ENCODE measurements around the gene MTRF1.

The MTRF1 gene

DNA sequence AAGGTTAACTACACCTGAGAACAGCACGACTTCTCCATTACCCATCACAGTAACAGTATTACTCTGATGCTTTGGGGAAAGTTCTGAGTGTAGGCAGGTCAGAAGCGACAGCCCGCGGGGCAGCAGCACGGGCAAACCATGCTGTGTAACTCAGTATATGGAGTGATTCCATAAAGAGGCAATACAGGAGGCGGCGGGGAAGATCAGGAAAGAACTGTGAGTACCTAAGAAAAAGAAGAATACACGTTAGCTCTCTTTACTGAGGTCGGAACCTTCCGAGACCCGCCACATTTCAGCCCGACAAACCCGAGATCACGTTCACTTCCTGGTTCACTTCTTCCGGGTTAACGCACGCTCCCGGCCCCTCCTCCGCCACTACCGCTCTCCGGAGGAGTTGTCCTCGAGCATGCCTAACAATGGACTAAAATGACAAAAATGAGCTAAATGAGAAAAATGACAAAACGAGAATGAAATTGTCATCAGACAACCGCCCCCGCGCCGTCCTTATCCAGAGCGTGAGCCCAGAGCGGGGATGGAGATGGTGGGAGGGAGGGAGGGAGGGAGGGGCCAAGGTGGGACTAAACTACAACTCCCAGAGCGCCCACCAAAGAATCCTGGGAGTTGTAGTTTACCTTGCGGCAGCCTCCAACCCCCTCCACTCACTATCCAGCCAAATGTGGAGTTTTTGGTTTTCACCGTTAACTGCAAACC, at the start of gene MTRF1:
Gene MTRF1 (minus strand): TSS at position 316 of the 711 bp plus-strand sequence. CDS start 2,669 bp downstream, outside the sequence.
- DNase-seq (ENCODE audit: low read depth in 3 of 3) = peak; percentile 56 to 69 (median 68)

DNA sequence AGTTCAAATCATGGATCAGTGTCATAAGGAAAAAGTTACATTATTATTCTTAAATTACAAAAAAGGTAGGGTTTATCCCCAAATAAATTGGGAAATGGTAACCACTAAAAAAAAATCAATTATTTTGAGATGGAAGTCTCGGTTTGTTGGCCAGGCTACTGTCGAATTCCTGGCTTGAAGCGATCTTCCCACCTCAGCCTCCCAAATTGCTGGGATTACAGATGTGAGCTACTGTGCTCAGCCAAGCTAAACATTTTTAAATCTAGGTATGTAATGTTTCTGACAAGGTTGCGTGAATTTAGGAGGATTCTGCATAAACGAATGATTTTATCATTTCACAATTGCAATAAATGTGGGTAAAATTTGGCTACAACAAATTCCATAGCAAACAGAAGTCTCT, 49.7 kb upstream of the MTRF1 start:
- DNase-seq (ENCODE audit: low read depth in 3 of 3) = no peak

- no peak for DNase-seq (ENCODE audit: low read depth in 3 of 3)
These were observed 48.8 kb upstream of the MTRF1 start for GRCh38 chr13:41312176-41312500.

GRCh38 chr13:41311406-41312175, 48.2 kb upstream of the MTRF1 start:
- DNase-seq (ENCODE audit: low read depth in 3 of 3) = peak; percentile 26 to 34 (median 28)

DNA sequence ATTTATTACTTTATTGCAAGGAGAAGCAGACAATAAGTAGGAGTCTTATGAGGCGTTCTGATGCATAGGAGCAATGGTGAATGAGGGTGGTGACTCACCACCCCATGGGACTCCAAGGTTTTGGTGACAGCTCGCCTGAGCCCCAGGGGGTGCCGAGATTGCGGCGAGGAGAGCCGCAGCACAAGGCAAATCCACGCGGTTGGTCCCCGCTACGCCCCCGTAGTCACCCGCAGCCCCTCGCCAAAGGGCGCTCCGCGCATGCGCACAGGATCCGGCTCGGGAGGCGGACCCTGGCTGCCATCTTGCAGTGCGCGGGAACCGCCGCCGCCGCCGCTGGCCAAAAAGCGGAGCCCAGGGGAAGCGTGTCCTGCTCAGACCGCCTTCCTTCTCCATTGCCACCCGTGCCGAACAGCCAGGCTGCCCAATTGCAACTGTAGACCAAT, 47.6 kb upstream of the MTRF1 start, which contains the start of gene NAA16:
Gene NAA16 (plus strand): TSS at position 305 of the 443 bp plus-strand sequence. CDS start 262 bp downstream, outside the sequence.
- DNase-seq (ENCODE audit: low read depth in 3 of 3) = peak; percentile 95 to 96 (median 95)

DNA sequence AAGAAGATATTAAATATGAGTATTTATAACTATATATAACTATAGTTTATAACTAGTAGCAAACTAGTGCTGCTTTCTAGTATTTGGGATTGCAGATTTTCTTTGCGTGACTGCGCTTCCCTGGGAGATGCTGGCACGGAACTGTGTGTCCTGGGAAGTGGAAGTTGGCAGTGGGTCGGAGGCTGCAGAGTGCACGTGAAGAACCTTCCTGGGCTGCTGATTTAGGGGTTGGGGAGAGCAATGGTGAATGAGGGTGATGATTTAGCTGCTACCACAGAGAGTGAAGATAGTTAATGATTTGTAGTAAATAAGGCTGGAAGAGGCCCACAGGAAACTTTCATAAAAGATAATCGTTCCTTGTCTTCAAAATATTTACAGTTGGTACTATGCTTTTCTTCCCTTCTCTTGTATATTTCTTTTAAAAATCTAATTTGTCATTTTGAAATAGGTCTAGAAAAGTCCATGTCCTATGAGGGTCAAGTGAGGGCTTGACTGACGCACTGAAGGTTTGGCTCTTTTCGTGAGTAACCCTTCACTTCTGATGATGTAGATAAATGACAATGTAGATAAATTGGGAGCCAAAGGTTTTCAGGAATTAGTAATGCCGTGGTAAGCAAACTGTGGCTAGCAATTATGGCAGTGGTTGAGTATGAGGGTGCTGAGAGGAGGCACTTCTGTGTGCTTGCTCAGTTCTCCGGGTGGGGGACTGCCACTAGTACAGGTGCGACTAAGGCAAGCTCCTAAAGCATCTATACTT, 44.7 kb upstream of the MTRF1 start:
- no peak for DNase-seq (ENCODE audit: low read depth in 3 of 3)

DNA sequence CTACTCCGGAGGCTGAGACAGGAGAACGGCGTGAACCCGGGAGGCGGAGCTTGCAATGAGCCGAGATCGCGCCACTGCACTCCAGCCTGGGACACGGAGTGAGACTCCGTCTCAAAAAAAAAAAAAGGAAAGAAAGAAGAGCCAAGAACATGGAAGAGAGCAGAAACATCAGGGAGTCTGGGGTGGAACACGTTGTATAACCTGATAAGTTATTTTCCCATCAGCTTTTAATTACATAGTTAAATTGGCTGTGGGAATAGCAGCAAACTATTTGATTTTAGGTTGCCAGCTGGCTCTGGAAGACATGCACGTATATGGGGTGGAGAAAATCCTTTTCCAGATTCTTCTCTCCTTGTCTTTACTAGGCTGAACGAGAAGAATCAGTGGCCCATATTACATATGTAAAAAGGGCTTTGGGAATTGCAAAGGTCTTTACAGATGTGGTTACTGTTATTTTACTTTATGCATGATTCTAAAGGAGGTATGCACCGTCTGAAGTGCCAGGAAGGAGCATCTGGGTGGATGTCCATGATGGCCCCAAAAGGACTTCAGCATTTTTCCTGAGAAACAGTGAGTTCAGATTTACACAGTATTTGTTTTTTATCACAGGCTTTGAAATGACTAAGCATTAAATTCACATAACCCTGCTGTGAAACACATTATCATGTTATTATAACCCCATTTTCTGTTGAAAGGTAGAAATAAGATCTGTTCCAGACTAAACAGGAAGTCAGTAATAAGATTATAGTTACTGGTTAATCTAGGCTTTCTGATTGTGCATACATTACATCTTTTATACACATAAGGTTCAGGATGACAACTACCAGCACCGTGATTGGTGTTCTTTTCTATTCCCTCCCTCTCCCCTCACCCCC, 43.1 kb upstream of the MTRF1 start:
- DNase-seq (ENCODE audit: low read depth in 3 of 3) = no peak

- no peak for DNase-seq (ENCODE audit: low read depth in 3 of 3)
These were observed 41.2 kb upstream of the MTRF1 start for GRCh38 chr13:41304551-41304950.

DNA sequence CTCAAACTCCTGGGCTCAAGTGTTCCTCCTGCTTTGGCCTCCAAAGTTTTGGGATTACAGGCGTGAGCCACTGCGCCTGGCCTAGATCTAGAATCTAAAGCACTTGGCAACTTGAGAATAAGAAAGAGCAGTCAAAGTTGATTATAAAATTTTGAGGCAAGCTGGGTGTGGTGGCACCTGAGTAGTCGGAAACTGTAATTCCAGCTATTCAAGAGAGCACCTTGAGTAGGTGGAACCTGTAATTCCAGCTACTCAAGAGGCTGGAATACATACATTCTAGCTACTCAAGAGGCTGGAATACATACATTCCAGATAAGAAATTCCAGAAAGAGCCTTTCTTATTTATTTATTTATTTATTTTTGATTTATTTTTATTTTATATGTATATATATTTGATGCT, 39.4 kb upstream of the MTRF1 start:
- DNase-seq (ENCODE audit: low read depth in 3 of 3) = no peak

DNA sequence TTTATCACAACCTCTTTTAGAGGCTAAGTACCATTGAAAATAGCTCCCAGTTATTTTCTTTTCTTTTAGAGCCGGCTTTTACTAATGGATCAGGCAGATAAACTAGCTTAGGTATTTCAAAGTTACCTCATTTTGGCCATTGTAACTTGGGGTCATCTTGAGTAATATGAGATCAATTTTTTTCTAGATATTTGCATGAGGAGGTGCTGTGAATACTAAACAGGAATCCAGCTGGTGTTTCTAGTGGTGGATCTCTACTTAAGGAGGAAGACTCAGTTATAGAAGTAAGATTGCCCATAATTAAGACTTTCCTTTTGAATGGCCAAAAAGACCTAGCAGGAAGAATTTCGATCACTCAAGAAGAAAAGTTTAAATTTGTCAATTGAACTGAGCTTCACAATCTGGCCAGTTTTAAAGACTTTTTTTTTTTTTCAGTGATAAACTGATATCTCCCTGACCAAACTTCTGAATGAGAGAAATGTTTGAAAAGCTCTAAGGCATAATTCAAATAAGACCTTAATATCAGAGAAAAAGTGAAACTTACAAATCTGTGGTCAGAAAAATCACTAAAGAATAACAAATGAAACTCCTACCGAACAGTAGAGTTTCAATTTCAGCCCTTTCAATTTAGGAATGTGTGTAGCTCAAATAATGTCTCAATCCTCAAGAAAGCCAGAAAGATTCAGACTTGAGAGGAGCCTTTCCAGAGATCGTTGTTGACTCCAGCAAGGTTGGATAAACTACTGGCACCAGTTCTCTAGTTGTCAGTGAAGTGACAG, 36.1 kb upstream of the MTRF1 start:
- no peak for DNase-seq (ENCODE audit: low read depth in 3 of 3)

GRCh38 chr13:41296879-41297646, 33.7 kb upstream of the MTRF1 start:
- no peak for DNase-seq (ENCODE audit: low read depth in 3 of 3)

GRCh38 chr13:41295973-41296372, 32.6 kb upstream of the MTRF1 start:
- no peak for DNase-seq (ENCODE audit: low read depth in 3 of 3)

GRCh38 chr13:41294914-41295313, 31.5 kb upstream of the MTRF1 start:
- no peak for DNase-seq (ENCODE audit: low read depth in 3 of 3)

DNA sequence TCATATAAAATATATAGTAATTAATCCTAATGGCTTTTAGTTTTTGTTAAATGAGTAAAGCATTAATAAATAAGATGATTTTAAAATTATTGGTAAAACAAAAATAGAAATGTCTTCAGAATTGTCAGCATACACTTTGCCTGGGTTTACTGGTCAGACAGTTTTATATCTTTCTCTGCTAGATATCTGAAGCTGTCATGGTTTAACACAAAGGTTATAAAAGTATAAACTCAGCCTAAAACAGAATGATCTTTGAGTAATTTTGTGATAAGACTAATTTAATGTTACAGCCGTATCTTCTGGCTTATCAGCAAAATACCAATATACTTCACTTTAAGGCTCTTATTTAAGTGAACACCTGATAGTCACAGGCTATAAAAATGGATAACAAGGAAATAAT, 29.9 kb upstream of the MTRF1 start:
- no peak for DNase-seq (ENCODE audit: low read depth in 3 of 3)

DNA sequence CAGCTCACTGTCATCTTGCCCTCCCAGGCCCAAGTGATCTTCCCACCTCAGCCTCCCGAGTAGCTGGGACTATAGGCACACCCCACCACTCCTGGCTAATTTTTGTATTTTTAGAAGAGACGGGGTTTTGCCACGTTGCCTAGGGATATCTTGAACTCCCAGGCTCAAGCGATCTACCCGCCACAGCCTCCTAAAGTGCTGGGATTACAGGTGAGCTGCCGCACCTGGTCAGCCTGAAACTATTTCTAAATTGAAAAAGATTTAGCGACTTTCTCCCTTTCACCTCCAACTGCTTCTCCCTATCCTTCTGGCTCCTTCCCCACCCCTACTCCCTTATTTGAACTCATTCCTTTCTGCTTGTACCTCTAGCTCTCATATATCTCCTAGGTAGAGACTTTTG, 27.9 kb upstream of the MTRF1 start:
- no peak for DNase-seq (ENCODE audit: low read depth in 3 of 3)

DNA sequence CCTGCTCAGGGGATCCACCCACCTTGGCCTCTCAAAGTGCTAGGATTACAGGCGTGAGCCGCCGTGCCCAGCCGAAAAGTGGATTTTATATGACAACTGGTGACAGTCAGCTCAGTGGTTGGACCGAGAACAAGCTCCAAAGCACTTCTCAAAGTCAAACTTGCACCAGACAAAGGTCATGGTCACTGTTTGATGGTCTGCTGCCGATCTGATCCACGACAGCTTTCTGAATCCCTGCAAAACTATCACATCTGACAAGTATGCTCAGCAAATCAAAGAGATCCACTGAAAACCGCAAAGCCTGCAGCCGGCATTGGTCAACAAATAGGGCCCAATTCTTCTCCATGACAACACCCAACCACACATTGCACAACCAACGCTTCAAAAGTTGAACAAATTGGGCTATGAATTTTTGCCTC, 26.1 kb upstream of the MTRF1 start:
- no peak for DNase-seq (ENCODE audit: low read depth in 3 of 3)

DNA sequence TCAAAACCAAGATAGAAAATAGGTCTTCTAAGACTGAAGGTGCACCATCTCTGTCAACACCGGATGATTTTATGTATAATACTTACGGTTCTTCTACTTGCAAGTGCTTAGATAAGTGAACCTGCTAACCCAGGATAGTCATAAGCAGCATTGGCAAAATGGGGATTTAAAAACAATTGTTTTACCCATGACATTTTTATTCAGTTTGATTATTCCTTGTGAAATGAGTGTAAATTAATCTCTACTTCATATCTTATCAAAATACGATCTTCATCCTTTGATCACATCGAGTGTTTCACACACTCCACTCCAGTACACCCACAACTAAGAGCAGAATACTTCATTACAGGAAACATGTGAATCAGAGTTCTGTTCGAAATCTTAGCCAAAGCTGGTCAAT, 23.0 kb upstream of the MTRF1 start:
- no peak for DNase-seq (ENCODE audit: low read depth in 3 of 3)

DNA sequence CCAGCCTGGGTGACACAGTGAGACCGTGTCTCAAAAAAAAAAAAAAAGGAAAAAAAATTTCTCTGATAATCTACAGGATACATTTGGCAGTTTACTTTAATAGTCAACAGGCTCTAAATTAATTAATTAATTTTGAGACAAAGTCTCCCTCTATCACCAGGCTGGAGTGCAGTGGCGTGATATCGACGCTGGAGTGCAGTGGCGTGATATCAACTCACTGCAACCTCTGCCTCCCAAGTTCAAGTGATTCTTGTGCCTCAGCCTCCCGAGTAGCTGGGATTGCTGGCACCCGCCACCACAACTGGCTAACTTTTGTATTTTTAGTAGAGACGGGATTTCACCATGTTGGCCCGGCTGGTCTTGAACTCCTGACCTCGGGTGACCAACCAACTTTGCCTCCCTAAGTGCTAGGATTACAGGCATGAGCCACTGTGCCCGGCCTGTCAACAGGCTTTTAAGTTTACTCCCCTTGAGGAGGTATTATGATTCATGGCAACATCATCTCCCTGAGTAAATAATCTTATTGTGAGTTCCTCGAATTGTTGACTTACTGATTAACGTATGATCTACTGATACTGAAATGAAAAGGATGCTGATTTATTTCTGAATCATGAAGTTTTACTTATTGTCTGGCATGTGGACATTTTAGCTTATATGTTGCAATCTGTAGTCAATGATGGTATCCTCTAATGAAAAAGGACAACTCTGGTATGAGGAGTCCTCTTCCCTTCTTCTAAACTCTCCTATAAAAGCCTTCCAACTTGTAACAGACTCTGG, 21.3 kb upstream of the MTRF1 start:
- no peak for DNase-seq (ENCODE audit: low read depth in 3 of 3)

- DNase-seq (ENCODE audit: low read depth in 3 of 3) = no peak
These were observed 18.8 kb upstream of the MTRF1 start for GRCh38 chr13:41282129-41282571.
